Body of pancreas (tissue), 4 donors: Measurements from ENCODE around the gene CCDC78.

Experiments used
- POLR2A ChIP-seq, 3 donors: fragments of 450-650 bp; IDR thresholded peaks; one replicate each; pipeline ENCODE4 v1.6.1; 2016; ENCODE audit warnings: antibody characterized with exemption in 3 of 3, mild to moderate bottlenecking in 2 of 3
- TF ChIP-seq, protein P1 (sequence below), 7 experiments: fragments of 450-650 bp in 4 of 7; fragments of 200-600 bp in 3 of 7; sonication (generic) in 3 of 7; IDR thresholded peaks; one replicate each; pipeline ENCODE4 v1.5.1; 2016 to 2019; ENCODE audit warnings: antibody characterized with exemption in 7 of 7

GRCh38 chr16:746637-747036, 20.4 kb upstream of the CCDC78 start:
- TF ChIP-seq, protein P1, sequence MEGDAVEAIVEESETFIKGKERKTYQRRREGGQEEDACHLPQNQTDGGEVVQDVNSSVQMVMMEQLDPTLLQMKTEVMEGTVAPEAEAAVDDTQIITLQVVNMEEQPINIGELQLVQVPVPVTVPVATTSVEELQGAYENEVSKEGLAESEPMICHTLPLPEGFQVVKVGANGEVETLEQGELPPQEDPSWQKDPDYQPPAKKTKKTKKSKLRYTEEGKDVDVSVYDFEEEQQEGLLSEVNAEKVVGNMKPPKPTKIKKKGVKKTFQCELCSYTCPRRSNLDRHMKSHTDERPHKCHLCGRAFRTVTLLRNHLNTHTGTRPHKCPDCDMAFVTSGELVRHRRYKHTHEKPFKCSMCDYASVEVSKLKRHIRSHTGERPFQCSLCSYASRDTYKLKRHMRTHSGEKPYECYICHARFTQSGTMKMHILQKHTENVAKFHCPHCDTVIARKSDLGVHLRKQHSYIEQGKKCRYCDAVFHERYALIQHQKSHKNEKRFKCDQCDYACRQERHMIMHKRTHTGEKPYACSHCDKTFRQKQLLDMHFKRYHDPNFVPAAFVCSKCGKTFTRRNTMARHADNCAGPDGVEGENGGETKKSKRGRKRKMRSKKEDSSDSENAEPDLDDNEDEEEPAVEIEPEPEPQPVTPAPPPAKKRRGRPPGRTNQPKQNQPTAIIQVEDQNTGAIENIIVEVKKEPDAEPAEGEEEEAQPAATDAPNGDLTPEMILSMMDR (IDR thresholded peaks at IDR 0.05) = no peak
- no peak for TF ChIP-seq POLR2A (IDR thresholded peaks at IDR 0.05)
